Activated naive CD8-positive, alpha-beta T cell treated with anti-CD3 and anti-CD28 coated beads, Interleukin-2, amount 50 U/mL, for 24 hours (primary cell): ENCODE data around the gene TMC7.

Experiments used
- ATAC-seq: fragments of 150-1000 bp; cut with Tn5 transposase; one replicate; pipeline ENCODE4 v1.10.0; 2021
- DNase-seq: peaks from one replicate; pipeline ENCODE4 v3.0.0; 2021
- H3K27ac Mint-ChIP-seq: one replicate; pipeline ENCODE4 v1.8.0; 2021; ENCODE audit warnings: mild to moderate bottlenecking, mixed read lengths
- H3K27me3 Mint-ChIP-seq: one replicate; pipeline ENCODE4 v1.8.0; 2021; ENCODE audit warnings: mixed read lengths
- H3K36me3 Mint-ChIP-seq: one replicate; pipeline ENCODE4 v1.8.0; 2021; ENCODE audit warnings: low read depth, mixed read lengths
- H3K4me1 Mint-ChIP-seq: one replicate; pipeline ENCODE4 v1.8.0; 2021; ENCODE audit warnings: mixed read lengths
- H3K4me3 Mint-ChIP-seq: one replicate; pipeline ENCODE4 v1.8.0; 2021; ENCODE audit warnings: mild to moderate bottlenecking, moderate library complexity, mixed read lengths
- H3K9me3 Mint-ChIP-seq: one replicate; pipeline ENCODE4 v1.8.0; 2021; ENCODE audit warnings: mixed read lengths

The TMC7 gene

GRCh38 chr16:18999045-18999393 is 15.3 kb downstream of the TMC7 start:
- DNase-seq (no peak), ATAC-seq (no peak)
- Mint-ChIP-seq H3K4me1 (no peaks in the 10 kb centered on the region), H3K9me3 (no peaks in the 10 kb centered on the region), H3K4me3 (no peak overlapping the region), H3K27me3 (peaks cover 6% of the 10 kb centered on the region), H3K27ac (no peak overlapping the region), H3K36me3 (no peaks in the 10 kb centered on the region)

- Mint-ChIP-seq H3K36me3 (no peaks in the 10 kb centered on the region), H3K9me3 (no peaks in the 10 kb centered on the region), H3K4me1 (no peaks in the 10 kb centered on the region), H3K27me3 (peaks cover 4% of the 10 kb centered on the region), H3K4me3 (no peak overlapping the region), H3K27ac (no peak overlapping the region)
- DNase-seq (peak; percentile 3), ATAC-seq (peak; percentile 31)
Measured at GRCh38 chr16:19001788-19002187, 18.1 kb downstream of the TMC7 start.

DNA sequence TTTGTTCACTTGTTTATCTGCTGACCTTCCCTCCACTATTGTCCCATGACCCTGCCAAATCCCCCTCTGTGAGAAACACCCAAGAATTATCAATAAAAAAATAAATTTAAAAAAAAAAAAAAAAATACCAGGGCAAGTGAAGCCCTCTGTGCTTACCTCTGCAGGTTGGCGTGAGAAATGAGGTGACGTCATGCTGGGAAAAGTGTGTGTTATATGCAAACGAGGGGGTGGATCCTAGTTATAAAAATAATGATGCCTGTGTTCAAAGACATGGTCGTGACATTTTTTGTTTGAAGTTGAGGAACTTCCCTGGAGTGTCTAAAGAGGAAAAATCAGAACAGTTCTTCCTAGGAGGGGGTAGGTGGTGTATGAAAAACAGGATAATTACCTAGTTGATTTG is 20.2 kb downstream of the TMC7 start:
- Mint-ChIP-seq H3K4me1 (no peaks in the 10 kb centered on the region), H3K4me3 (no peak overlapping the region), H3K27me3 (peaks cover 4% of the 10 kb centered on the region), H3K27ac (no peak overlapping the region), H3K36me3 (no peaks in the 10 kb centered on the region), H3K9me3 (no peaks in the 10 kb centered on the region)
- ATAC-seq, result no peak
- DNase-seq, result no peak

DNA sequence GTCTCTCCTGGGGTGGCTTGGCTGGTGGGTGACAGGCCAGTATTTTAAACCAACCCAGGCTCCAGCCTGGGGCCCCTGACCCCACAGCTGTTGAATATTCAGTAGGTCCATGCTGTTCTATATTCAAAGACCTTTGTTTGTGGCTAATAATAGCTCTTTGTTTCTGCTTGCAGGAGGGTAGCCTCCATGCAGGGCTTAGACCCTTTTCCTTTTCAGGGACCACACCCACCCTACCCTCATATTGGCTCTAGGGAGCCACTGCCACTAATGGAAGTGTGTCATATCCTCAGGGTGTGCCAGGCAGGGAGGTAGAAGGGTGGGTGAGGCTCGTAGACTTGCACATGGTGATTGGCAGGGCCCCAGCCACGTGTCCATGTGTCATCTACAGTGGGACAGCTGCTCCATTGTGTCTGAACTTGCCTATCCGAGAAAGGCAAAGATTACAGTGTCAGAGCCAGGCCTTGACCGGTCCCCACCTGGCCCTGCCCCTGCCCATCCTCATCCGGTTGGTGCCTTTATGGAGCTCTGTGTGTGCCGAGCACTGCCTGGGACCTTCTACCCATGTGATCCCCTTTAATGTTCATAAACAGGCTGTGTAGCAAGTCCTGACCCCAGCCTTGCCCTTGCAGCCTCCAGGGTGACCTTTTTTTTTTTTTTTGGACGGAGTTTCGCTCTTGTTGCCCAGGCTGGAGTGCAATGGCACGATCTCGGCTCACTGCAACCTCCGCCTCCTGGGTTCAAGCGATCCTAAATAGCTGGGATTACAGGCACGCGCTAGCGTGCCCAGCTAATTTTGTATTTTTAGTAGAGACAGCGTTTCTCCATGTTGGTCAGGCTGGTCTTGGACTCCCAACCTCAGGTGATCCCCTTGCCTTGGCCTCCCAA is 22.1 kb downstream of the TMC7 start:
- ATAC-seq (no peak), DNase-seq (no peak)
- Mint-ChIP-seq H3K27me3 (peaks cover 2% of the 10 kb centered on the region), H3K4me1 (no peaks in the 10 kb centered on the region), H3K4me3 (no peak overlapping the region), H3K36me3 (no peaks in the 10 kb centered on the region), H3K27ac (no peak overlapping the region), H3K9me3 (no peaks in the 10 kb centered on the region)

DNA sequence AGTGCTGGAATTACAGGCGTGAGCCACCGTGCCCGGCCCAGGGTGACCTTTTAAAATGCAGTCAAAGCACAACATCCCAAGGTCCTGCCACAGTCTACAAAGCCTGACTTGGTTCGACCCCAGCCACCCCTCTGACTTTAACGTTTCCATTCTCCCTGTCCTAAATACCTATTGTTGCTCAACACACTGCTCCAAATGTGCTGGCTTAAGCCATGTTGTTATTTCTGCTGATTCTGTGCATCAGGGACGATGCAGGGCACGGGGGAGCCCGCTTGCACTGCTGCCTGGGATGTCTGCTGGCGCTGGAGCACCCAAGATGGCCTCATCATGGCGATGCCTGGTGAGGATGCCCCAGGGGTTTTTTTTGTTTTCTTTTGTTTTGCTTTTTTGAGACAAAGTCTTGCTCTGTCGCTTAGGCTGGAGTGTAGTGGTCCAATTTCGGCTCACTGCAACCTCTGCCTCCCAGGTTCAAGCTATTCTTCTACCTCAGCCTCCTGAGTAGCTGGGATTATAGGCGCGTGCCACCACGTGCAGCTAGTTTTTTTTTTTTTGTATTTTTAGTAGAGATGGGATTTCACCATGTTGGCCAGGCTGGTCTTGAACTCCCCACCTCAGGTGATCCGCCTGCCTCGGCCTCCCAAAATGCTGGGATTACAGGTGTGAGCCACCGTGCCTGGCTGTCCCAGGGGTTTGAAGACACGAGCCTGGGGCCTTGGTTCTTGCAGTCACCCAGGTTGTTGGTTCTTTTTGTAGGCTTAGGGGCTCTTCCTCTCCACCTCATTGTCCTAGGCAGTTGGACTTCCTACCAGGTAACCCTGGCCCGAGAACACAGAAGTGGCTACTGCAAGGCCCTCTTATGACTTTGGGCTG is 22.9 kb downstream of the TMC7 start:
- Mint-ChIP-seq H3K4me1 (no peaks in the 10 kb centered on the region), H3K9me3 (no peaks in the 10 kb centered on the region)

DNA sequence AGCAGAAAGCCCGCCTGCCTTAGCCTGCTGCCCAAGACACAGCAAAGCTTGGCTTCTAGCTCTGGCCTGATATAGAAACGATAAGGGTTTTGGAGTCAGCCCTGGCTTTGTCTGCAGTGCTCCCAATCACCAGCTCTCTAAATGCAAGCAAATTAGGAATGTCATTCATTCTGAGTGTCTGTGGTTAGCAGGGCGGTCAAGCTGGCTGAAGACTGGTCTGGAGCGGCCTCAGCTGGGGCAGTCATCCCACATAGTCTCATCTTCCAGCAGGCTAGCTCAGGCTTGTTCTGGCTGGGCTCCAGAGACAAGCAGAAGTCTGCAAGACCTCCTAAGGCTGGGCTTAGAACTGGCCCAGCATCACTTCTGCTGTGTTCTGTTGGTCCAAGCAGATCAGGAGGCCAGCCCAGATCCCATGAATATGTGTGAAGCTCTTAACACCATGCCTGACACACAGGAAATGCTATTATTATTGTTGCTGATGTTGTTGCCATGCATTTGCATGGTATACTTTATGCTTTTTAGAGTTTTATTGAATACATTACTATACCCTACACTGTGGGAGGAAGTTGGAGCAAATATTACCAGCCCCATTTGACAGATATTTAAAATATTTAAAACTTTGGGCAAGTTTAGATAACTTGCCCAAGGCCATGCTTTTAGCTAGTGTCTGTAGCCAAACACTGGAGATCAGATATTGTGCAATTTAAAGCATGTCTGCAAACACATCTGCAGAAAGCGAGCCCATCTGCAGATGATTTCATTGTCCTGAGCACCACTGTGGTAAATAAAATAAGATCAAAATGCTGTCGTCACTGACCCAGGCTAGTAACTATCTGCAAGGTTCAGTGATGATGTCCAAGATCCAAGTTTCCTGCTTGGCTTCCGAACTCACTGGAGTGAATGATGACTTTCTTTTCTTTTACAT is 24.8 kb downstream of the TMC7 start:
- Mint-ChIP-seq H3K9me3 (no peaks in the 10 kb centered on the region), H3K36me3 (no peaks in the 10 kb centered on the region), H3K4me3 (no peak overlapping the region), H3K27me3 (peaks cover 2% of the 10 kb centered on the region), H3K4me1 (no peaks in the 10 kb centered on the region), H3K27ac (no peak overlapping the region)
- ATAC-seq (no peak), DNase-seq (no peak)

More for the DNA sequence above, 22.9 kb downstream of the TMC7 start:
- Mint-ChIP-seq H3K36me3 (no peaks in the 10 kb centered on the region), H3K4me3 (no peak overlapping the region), H3K27ac (no peak overlapping the region), H3K27me3 (peaks cover 2% of the 10 kb centered on the region)
- no peak for ATAC-seq
- no peak for DNase-seq

DNA sequence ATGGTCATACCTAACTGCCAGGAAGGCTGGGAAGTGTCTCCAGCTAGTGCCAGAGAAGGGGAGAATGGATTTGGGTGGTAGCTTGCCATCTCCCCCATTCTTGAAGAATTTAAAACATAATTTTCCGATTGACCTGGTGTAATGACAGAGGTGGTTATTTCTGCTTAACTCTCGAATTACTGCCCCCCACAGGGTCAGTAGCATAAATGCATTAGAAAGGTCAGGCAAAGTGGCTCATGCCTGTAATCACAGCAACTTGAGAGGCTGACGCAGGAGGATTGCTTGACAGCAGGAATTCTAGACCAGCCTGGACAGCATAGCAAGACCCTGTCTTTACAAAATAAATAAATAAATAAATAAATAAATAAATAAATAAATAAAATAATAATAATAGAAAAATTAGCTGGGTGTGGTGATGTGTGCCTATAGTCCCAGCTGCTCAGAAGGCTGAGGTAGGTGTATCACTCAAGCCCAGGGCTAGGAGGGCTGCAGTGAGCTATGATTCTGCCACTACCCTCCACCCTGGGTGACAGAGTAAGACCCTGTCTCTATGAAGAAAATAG is 27.5 kb downstream of the TMC7 start:
- Mint-ChIP-seq H3K4me1 (no peaks in the 10 kb centered on the region), H3K4me3 (no peak overlapping the region), H3K27ac (no peak overlapping the region), H3K27me3 (no peaks in the 10 kb centered on the region), H3K36me3 (no peaks in the 10 kb centered on the region), H3K9me3 (no peaks in the 10 kb centered on the region)
- DNase-seq (no peak), ATAC-seq (no peak)

DNA sequence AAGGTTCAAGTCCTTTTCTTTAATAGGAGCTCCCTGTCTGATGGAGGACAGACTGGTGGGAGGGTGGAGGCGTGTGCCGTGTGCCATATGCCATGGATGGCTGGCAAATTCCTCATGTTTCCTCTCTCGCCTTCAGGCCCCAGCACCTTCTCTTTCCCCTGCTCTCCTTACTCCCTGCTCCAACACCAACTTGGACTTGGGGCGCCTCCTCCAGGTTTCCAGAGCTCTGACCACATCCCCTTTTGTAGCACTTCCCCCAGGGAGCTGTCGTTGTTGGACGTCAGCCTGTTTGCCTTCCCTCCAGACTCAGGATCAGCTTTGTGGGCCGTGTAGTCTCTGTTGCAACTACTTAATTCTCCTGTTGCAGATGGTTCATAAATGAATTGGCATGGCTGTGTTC is 30.7 kb downstream of the TMC7 start:
- H3K4me1 Mint-ChIP-seq, result no peaks in the 10 kb centered on the region
- H3K4me3 Mint-ChIP-seq, result no peak overlapping the region
- H3K27ac Mint-ChIP-seq, result no peak overlapping the region
- H3K36me3 Mint-ChIP-seq, result no peaks in the 10 kb centered on the region
- ATAC-seq (no peak), DNase-seq (no peak)
- H3K9me3 Mint-ChIP-seq, result no peaks in the 10 kb centered on the region
- H3K27me3 Mint-ChIP-seq, result no peaks in the 10 kb centered on the region

GRCh38 chr16:19017179-19017578 is 33.4 kb downstream of the TMC7 start:
- no peaks in the 10 kb centered on the region for H3K4me1 Mint-ChIP-seq
- no peaks in the 10 kb centered on the region for H3K36me3 Mint-ChIP-seq
- no peak overlapping the region for H3K4me3 Mint-ChIP-seq
- no peaks in the 10 kb centered on the region for H3K27me3 Mint-ChIP-seq
- ATAC-seq, result no peak
- no peaks in the 10 kb centered on the region for H3K9me3 Mint-ChIP-seq
- H3K27ac Mint-ChIP-seq, result no peak overlapping the region
- DNase-seq, result no peak

- Mint-ChIP-seq H3K36me3 (no peaks in the 10 kb centered on the region), H3K4me3 (no peak overlapping the region), H3K4me1 (no peaks in the 10 kb centered on the region), H3K27ac (no peak overlapping the region), H3K9me3 (no peaks in the 10 kb centered on the region), H3K27me3 (no peaks in the 10 kb centered on the region)
- ATAC-seq (no peak), DNase-seq (no peak)
Measured at GRCh38 chr16:19020689-19021088, 37.0 kb downstream of the TMC7 start.

GRCh38 chr16:19021747-19022146 is 38.0 kb downstream of the TMC7 start:
- no peak overlapping the region for H3K4me3 Mint-ChIP-seq
- H3K4me1 Mint-ChIP-seq, result no peaks in the 10 kb centered on the region
- ATAC-seq, result no peak
- H3K27ac Mint-ChIP-seq, result no peak overlapping the region
- no peaks in the 10 kb centered on the region for H3K36me3 Mint-ChIP-seq
- no peak for DNase-seq
- H3K27me3 Mint-ChIP-seq, result no peaks in the 10 kb centered on the region
- no peaks in the 10 kb centered on the region for H3K9me3 Mint-ChIP-seq

- no peaks in the 10 kb centered on the region for H3K9me3 Mint-ChIP-seq
- no peaks in the 10 kb centered on the region for H3K27me3 Mint-ChIP-seq
- H3K36me3 Mint-ChIP-seq, result no peaks in the 10 kb centered on the region
- DNase-seq (no peak), ATAC-seq (no peak)
- H3K4me3 Mint-ChIP-seq, result no peak overlapping the region
- no peak overlapping the region for H3K27ac Mint-ChIP-seq
- H3K4me1 Mint-ChIP-seq, result no peaks in the 10 kb centered on the region
Measured at GRCh38 chr16:19027416-19027815, 43.7 kb downstream of the TMC7 start.

DNA sequence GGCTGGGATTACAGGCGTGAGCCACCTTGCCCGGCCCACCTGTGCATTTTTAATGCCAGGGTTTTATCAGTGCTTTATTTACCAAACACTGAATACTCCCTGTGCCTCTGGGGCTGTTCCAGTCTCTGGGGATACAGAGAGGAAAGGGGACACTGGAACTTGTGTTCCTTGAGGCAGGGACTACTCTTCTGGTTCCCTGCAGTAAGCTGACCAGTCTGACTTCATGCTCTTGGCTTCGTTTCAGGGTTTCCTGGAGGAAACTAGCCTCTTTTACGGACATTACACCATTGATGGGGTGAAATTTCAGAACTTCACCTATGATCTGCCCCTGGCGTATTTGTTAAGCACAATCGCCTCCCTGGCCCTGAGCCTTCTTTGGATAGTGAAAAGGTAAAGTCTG is 46.2 kb downstream of the TMC7 start:
- Mint-ChIP-seq H3K36me3 (no peaks in the 10 kb centered on the region), H3K9me3 (peaks cover 4% of the 10 kb centered on the region), H3K27me3 (peaks cover 4% of the 10 kb centered on the region), H3K4me3 (no peak overlapping the region), H3K27ac (no peak overlapping the region), H3K4me1 (no peaks in the 10 kb centered on the region)
- ATAC-seq (no peak), DNase-seq (no peak)

GRCh38 chr16:19031738-19032137 is 48.0 kb downstream of the TMC7 start:
- H3K36me3 Mint-ChIP-seq, result no peaks in the 10 kb centered on the region
- peaks cover 4% of the 10 kb centered on the region for H3K27me3 Mint-ChIP-seq
- no peak for ATAC-seq
- H3K27ac Mint-ChIP-seq, result no peak overlapping the region
- no peaks in the 10 kb centered on the region for H3K4me1 Mint-ChIP-seq
- no peak for DNase-seq
- H3K9me3 Mint-ChIP-seq, result peaks cover 4% of the 10 kb centered on the region
- H3K4me3 Mint-ChIP-seq, result no peak overlapping the region
